ENCODE data around the gene GNS. TPM values are rescaled to one million over a fixed set of nuclear protein-coding genes. Genes with fewer than 3 reads are reported as not detected.

GNS gene
- total RNA-seq, 1 donor from 2014 or later: 19.9 TPM

- Mint-ChIP-seq H3K4me3 (no peak overlapping the region), H3K27me3 (no peaks in the 10 kb centered on the region), H3K4me1 (peaks cover 18% of the 10 kb centered on the region), H3K36me3 (ENCODE audit: low read depth) (peaks cover 64% of the 10 kb centered on the region), H3K27ac (no peak overlapping the region), H3K9me3 (no peaks in the 10 kb centered on the region)
- intact Hi-C loops (cut with micrococcal nuclease): no loop called here
- no peak for DNase-seq
Observed at GRCh38 chr12:64739778-64740177, 19.4 kb downstream of the GNS start.

- no peaks in the 10 kb centered on the region for H3K9me3 Mint-ChIP-seq
- H3K4me1 Mint-ChIP-seq: peaks cover 15% of the 10 kb centered on the region
- H3K4me3 Mint-ChIP-seq: no peak overlapping the region
- H3K27ac Mint-ChIP-seq: peak overlapping the region; percentile 72
- DNase-seq: peak; percentile 74
- H3K27me3 Mint-ChIP-seq: no peaks in the 10 kb centered on the region
- peaks cover 62% of the 10 kb centered on the region for H3K36me3 Mint-ChIP-seq (ENCODE audit: low read depth)
- intact Hi-C loops (cut with micrococcal nuclease): no loop called here
Observed at GRCh38 chr12:64737539-64737938, 21.7 kb downstream of the GNS start.

- Mint-ChIP-seq H3K36me3 (ENCODE audit: low read depth) (peaks cover 57% of the 10 kb centered on the region), H3K4me1 (peaks cover 15% of the 10 kb centered on the region), H3K27ac (no peak overlapping the region), H3K4me3 (no peak overlapping the region), H3K9me3 (no peaks in the 10 kb centered on the region), H3K27me3 (no peaks in the 10 kb centered on the region)
- intact Hi-C loops (cut with micrococcal nuclease): no loop called here
- DNase-seq: no peak
Observed at GRCh38 chr12:64736771-64737170, 22.4 kb downstream of the GNS start.

- H3K27me3 Mint-ChIP-seq: no peaks in the 10 kb centered on the region
- H3K4me1 Mint-ChIP-seq: peaks cover 23% of the 10 kb centered on the region
- no peak overlapping the region for H3K27ac Mint-ChIP-seq
- no peaks in the 10 kb centered on the region for H3K9me3 Mint-ChIP-seq
- peaks cover 53% of the 10 kb centered on the region for H3K36me3 Mint-ChIP-seq (ENCODE audit: low read depth)
- intact Hi-C loops (cut with micrococcal nuclease): no loop called here
- DNase-seq: no peak
- H3K4me3 Mint-ChIP-seq: no peak overlapping the region
Observed at GRCh38 chr12:64735442-64735841, 23.8 kb downstream of the GNS start.

GRCh38 chr12:64733857-64734256, 25.3 kb downstream of the GNS start:
- peaks cover 42% of the 10 kb centered on the region for H3K36me3 Mint-ChIP-seq (ENCODE audit: low read depth)
- H3K27ac Mint-ChIP-seq: no peak overlapping the region
- intact Hi-C loops (cut with micrococcal nuclease): no loop called here

GRCh38 chr12:64731683-64732082, 27.5 kb downstream of the GNS start:
- no peaks in the 10 kb centered on the region for H3K9me3 Mint-ChIP-seq
- intact Hi-C loops (cut with micrococcal nuclease): no loop called here
- H3K4me1 Mint-ChIP-seq: peaks cover 13% of the 10 kb centered on the region
- no peaks in the 10 kb centered on the region for H3K27me3 Mint-ChIP-seq
- no peak overlapping the region for H3K4me3 Mint-ChIP-seq
- peaks cover 31% of the 10 kb centered on the region for H3K36me3 Mint-ChIP-seq (ENCODE audit: low read depth)
- no peak overlapping the region for H3K27ac Mint-ChIP-seq
- no peak for DNase-seq

More at GRCh38 chr12:64733857-64734256, 25.3 kb downstream of the GNS start:
- H3K4me1 Mint-ChIP-seq: peaks cover 26% of the 10 kb centered on the region
- no peaks in the 10 kb centered on the region for H3K9me3 Mint-ChIP-seq
- DNase-seq: no peak
- no peak overlapping the region for H3K4me3 Mint-ChIP-seq
- no peaks in the 10 kb centered on the region for H3K27me3 Mint-ChIP-seq

- no peaks in the 10 kb centered on the region for H3K9me3 Mint-ChIP-seq
- H3K27me3 Mint-ChIP-seq: no peaks in the 10 kb centered on the region
- peak; percentile 62 for DNase-seq
- intact Hi-C loops (cut with micrococcal nuclease): no loop called here
- H3K4me1 Mint-ChIP-seq: peaks cover 13% of the 10 kb centered on the region
- peak overlapping the region; percentile 62 for H3K27ac Mint-ChIP-seq
- peaks cover 28% of the 10 kb centered on the region for H3K36me3 Mint-ChIP-seq (ENCODE audit: low read depth)
- H3K4me3 Mint-ChIP-seq: peak overlapping the region; percentile 23
Observed at GRCh38 chr12:64730588-64730969, 28.6 kb downstream of the GNS start.

GRCh38 chr12:64729909-64730587, 29.2 kb downstream of the GNS start:
- H3K27ac Mint-ChIP-seq: peak overlapping the region; percentile 62
- peaks cover 13% of the 10 kb centered on the region for H3K4me1 Mint-ChIP-seq
- DNase-seq: no peak
- peak overlapping the region; percentile 23 for H3K4me3 Mint-ChIP-seq
- H3K27me3 Mint-ChIP-seq: no peaks in the 10 kb centered on the region
- no peaks in the 10 kb centered on the region for H3K9me3 Mint-ChIP-seq
- intact Hi-C loops (cut with micrococcal nuclease): no loop called here
- peaks cover 29% of the 10 kb centered on the region for H3K36me3 Mint-ChIP-seq (ENCODE audit: low read depth)

GRCh38 chr12:64724201-64724745, 34.9 kb downstream of the GNS start:
- Mint-ChIP-seq H3K27ac (no peak overlapping the region), H3K4me1 (peaks cover 5% of the 10 kb centered on the region), H3K27me3 (no peaks in the 10 kb centered on the region), H3K9me3 (no peaks in the 10 kb centered on the region), H3K4me3 (no peak overlapping the region), H3K36me3 (ENCODE audit: low read depth) (peaks cover 40% of the 10 kb centered on the region)
- intact Hi-C loops (cut with micrococcal nuclease): no loop called here
- no peak for DNase-seq

GRCh38 chr12:64723630-64724029, 35.6 kb downstream of the GNS start:
- DNase-seq: no peak
- Mint-ChIP-seq H3K27ac (no peak overlapping the region), H3K27me3 (no peaks in the 10 kb centered on the region), H3K36me3 (ENCODE audit: low read depth) (peaks cover 40% of the 10 kb centered on the region), H3K4me3 (no peak overlapping the region), H3K9me3 (no peaks in the 10 kb centered on the region), H3K4me1 (peaks cover 5% of the 10 kb centered on the region)
- intact Hi-C loops (cut with micrococcal nuclease): no loop called here

GRCh38 chr12:64722835-64723234, 36.4 kb downstream of the GNS start:
- H3K36me3 Mint-ChIP-seq (ENCODE audit: low read depth): peaks cover 38% of the 10 kb centered on the region
- no peak overlapping the region for H3K27ac Mint-ChIP-seq
- H3K9me3 Mint-ChIP-seq: no peaks in the 10 kb centered on the region
- no peak for DNase-seq
- no peaks in the 10 kb centered on the region for H3K27me3 Mint-ChIP-seq
- H3K4me1 Mint-ChIP-seq: peaks cover 5% of the 10 kb centered on the region
- intact Hi-C loops (cut with micrococcal nuclease): no loop called here
- H3K4me3 Mint-ChIP-seq: no peak overlapping the region

- Mint-ChIP-seq H3K4me3 (no peak overlapping the region), H3K9me3 (no peaks in the 10 kb centered on the region), H3K36me3 (ENCODE audit: low read depth) (peaks cover 41% of the 10 kb centered on the region), H3K27me3 (no peaks in the 10 kb centered on the region), H3K27ac (no peak overlapping the region), H3K4me1 (peaks cover 8% of the 10 kb centered on the region)
- intact Hi-C loops (cut with micrococcal nuclease): no loop called here
- no peak for DNase-seq
Observed at GRCh38 chr12:64720884-64721283, 38.3 kb downstream of the GNS start.

GRCh38 chr12:64718649-64719048, 40.6 kb downstream of the GNS start:
- no peak for DNase-seq
- no peak overlapping the region for H3K27ac Mint-ChIP-seq
- H3K4me1 Mint-ChIP-seq: peaks cover 12% of the 10 kb centered on the region
- no peaks in the 10 kb centered on the region for H3K27me3 Mint-ChIP-seq
- intact Hi-C loops (cut with micrococcal nuclease): no loop called here
- H3K4me3 Mint-ChIP-seq: no peak overlapping the region
- peaks cover 48% of the 10 kb centered on the region for H3K36me3 Mint-ChIP-seq (ENCODE audit: low read depth)
- H3K9me3 Mint-ChIP-seq: no peaks in the 10 kb centered on the region

GRCh38 chr12:64716839-64717455, 42.3 kb downstream of the GNS start:
- Mint-ChIP-seq H3K36me3 (ENCODE audit: low read depth) (peaks cover 45% of the 10 kb centered on the region), H3K4me3 (no peak overlapping the region), H3K4me1 (peaks cover 15% of the 10 kb centered on the region), H3K9me3 (no peaks in the 10 kb centered on the region), H3K27me3 (no peaks in the 10 kb centered on the region), H3K27ac (no peak overlapping the region)
- no peak for DNase-seq
- intact Hi-C loops (cut with micrococcal nuclease): no loop called here

Measured in activated CD4-positive, alpha-beta T cell treated with anti-CD3 and anti-CD28 coated beads, Interleukin-2, amount 10 ng/mL, durations not matched to agents 24 days and 14 days (primary cell).